Gastroesophageal sphincter (tissue), 4 donors: ENCODE measurements around the gene SYT7. TPM values are rescaled to one million over a fixed set of nuclear protein-coding genes. Genes with fewer than 3 reads are reported as not detected.
A peak's percentile ranks its signal among the peaks of the same experiment; 100 is the strongest.

ENCODE experiments used
- ATAC-seq: fragments of 150-250 bp; one replicate; pipeline ENCODE4 v1.9.1; 2016; ENCODE audit warnings: mild to moderate bottlenecking, moderate library complexity
- H3K27ac ChIP-seq, 4 donors: fragments of 200-600 bp; sonication (generic) in 3 of 4; 1 replicate in 3 of 4; 2 replicates in 1 of 4; pipeline ENCODE4 v1.5.1; 2016 to 2019
- H3K27me3 ChIP-seq: fragments of 200-600 bp; sonication (generic); one replicate; pipeline ENCODE4 v1.5.1; 2019
- H3K36me3 ChIP-seq, 2 donors: fragments of 200-600 bp; sonication (generic); one replicate each; pipeline ENCODE4 v1.5.1; 2019; ENCODE audit warnings: control low read depth in 1 of 2
- H3K4me1 ChIP-seq, 3 donors: fragments of 200-600 bp; sonication (generic); 1 replicate in 2 of 3; 2 replicates in 1 of 3; pipeline ENCODE4 v1.5.1; 2016 to 2019; ENCODE audit warnings: control low read depth in 2 of 3
- H3K4me3 ChIP-seq, 2 donors: fragments of 200-600 bp; sonication (generic); one replicate each; pipeline ENCODE4 v1.5.1; 2019; ENCODE audit warnings: mild to moderate bottlenecking in 1 of 2, moderate library complexity in 1 of 2
- H3K9me3 ChIP-seq, 3 donors: fragments of 200-600 bp; sonication (generic); one replicate each; pipeline ENCODE4 v1.5.1; 2017 to 2019; ENCODE audit warnings: control low read depth in 2 of 3
- EP300 ChIP-seq: sonication (generic); formaldehyde crosslinking; IDR thresholded peaks from one replicate; pipeline ENCODE4 v1.6.1; 2017; ENCODE audit warnings: antibody characterized with exemption, mild to moderate bottlenecking
- POLR2A ChIP-seq, 2 donors: fragments of 450-650 bp; IDR thresholded peaks; one replicate each; pipeline ENCODE4 v1.6.1; 2017; ENCODE audit warnings: antibody characterized with exemption in 2 of 2, mild to moderate bottlenecking in 2 of 2, moderate library complexity in 1 of 2
- POLR2AphosphoS5 ChIP-seq: sonication (generic); formaldehyde crosslinking; IDR thresholded peaks from one replicate; pipeline ENCODE4 v1.6.1; 2017; ENCODE audit warnings: antibody characterized with exemption
- WGBS, 2 donors: methylation state at CpG; one replicate each; pipeline ENCODE4 v1.1.5; 2018; ENCODE audit warnings: low coverage in 1 of 2; 5-methylcytosine and 5-hydroxymethylcytosine counted together
- total RNA-seq, 4 donors: library from RNA; depleted of rRNA; stranded (reverse); fragments of >200 nt; gene quantifications; one replicate each; pipeline ENCODE4 v1.1.0, GENCODE V29; 2016
- TF ChIP-seq, protein P1 (sequence below), 4 experiments: fragments of 200-600 bp in 2 of 4; fragments of 450-650 bp in 2 of 4; sonication (generic) in 1 of 4; IDR thresholded peaks; one replicate each; pipeline ENCODE4 v1.5.1; 2017 to 2019; ENCODE audit warnings: antibody characterized with exemption in 4 of 4, mild to moderate bottlenecking in 2 of 4, moderate library complexity in 2 of 4

Gene SYT7
- total RNA-seq, 4 donors from 2014 or later: 1.8 to 3.7 (median 3.1) TPM

DNA sequence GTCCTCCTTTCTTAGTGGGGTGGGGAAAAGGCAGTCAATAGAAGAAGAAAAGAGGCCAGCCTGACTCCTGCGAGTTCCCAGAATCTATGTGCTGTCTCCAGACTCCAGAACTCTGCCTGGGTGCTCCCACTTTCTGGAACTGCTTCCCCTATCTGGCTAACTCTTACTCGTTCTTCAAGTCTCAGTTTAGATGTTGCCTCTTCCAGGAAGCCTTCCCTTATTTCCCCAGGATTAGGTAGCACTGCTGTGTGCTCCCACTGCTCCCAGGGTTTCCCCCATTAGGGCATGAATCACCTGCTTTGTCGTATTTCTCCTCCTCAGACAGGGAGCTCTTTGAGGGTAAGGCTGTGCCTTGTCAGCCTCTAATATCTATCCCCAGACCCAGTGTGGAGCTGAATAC, 17.5 kb upstream of the SYT7 start:
- Histone ChIP-seq H3K27me3 (peaks cover 74% of the 10 kb centered on the region), H3K4me1 (peaks cover 0 to 46% (median 5%) of the 10 kb centered on the region in 3 donors), H3K27ac (peak overlapping the region in 1 of 4 donors; percentile 71), H3K4me3 (no peak overlapping the region), H3K9me3 (no peaks in the 10 kb centered on the region), H3K36me3 (no peaks in the 10 kb centered on the region)
- TF ChIP-seq POLR2AphosphoS5: no peak
- no peak for TF ChIP-seq POLR2A (IDR thresholded peaks at IDR 0.05)
- WGBS, 2 donors: 38% methylated on average over 3 of the region's 3 CpGs; no CpG with 5 or more reads in 1 of the 2 donors
- no peak for ATAC-seq

DNA sequence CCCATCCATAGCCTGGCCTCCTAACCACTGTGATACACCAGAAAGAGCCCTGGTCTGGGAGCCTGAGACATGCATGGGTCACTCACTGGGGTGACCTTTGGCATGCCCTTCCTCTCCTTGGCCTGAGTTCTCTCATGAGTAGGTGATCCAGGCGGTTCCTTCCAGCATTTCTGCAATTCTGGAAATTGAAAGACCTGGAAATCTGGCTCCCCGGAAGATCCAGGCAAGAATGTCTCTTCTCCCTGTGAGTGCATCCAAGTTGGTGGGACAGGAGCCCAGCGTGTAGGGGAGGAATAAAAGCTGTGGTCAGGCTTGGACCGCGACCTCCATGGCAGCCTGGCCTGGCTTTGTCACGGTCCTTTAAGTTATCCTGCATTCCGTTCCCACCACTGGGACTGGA, 16.1 kb upstream of the SYT7 start:
- TF ChIP-seq, protein P1, sequence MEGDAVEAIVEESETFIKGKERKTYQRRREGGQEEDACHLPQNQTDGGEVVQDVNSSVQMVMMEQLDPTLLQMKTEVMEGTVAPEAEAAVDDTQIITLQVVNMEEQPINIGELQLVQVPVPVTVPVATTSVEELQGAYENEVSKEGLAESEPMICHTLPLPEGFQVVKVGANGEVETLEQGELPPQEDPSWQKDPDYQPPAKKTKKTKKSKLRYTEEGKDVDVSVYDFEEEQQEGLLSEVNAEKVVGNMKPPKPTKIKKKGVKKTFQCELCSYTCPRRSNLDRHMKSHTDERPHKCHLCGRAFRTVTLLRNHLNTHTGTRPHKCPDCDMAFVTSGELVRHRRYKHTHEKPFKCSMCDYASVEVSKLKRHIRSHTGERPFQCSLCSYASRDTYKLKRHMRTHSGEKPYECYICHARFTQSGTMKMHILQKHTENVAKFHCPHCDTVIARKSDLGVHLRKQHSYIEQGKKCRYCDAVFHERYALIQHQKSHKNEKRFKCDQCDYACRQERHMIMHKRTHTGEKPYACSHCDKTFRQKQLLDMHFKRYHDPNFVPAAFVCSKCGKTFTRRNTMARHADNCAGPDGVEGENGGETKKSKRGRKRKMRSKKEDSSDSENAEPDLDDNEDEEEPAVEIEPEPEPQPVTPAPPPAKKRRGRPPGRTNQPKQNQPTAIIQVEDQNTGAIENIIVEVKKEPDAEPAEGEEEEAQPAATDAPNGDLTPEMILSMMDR (IDR thresholded peaks at IDR 0.05): no peak
- TF ChIP-seq EP300 (no peak), POLR2AphosphoS5 (no peak)
- no peak overlapping the region for H3K27ac ChIP-seq

DNA sequence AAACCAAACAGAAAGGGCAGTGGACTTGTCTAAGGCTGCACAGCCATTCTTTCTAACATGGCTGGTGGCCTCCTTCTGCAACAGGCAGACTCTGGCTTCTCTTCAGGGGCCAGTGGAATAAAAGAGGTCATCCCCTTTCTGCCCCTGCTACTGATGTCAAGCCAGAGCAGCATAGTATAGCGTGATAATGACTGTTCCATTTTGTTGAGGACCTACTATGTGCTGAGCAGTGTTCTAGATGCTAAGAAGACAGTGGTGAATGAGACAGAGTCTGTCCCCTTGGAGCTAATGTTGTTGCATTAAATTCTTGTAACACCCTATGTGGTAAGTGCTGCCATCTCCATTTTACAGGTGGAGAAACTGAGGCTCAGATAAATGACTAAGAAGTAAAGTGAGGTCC, 15.7 kb upstream of the SYT7 start:
- 80% methylated on average over 1 of the region's 1 CpG; no CpG with 5 or more reads in 1 of the 2 donors for WGBS, 2 donors
- H3K27ac ChIP-seq: peak overlapping the region in 2 of 4 donors; percentile 19 to 48
- peaks cover 62% of the 10 kb centered on the region for H3K27me3 ChIP-seq
- no peaks in the 10 kb centered on the region for H3K36me3 ChIP-seq
- peaks cover 0 to 44% (median 5%) of the 10 kb centered on the region in 3 donors for H3K4me1 ChIP-seq
- H3K4me3 ChIP-seq: no peak overlapping the region
- no peak for ATAC-seq
- TF ChIP-seq EP300 (no peak), POLR2A (IDR thresholded peaks at IDR 0.05) (no peak), POLR2AphosphoS5 (no peak)
- TF ChIP-seq, protein P1 (IDR thresholded peaks at IDR 0.05): no peak
- H3K9me3 ChIP-seq: no peaks in the 10 kb centered on the region

More for the DNA sequence above, 16.1 kb upstream of the SYT7 start:
- no peaks in the 10 kb centered on the region for H3K36me3 ChIP-seq
- no peak overlapping the region for H3K4me3 ChIP-seq
- H3K9me3 ChIP-seq: no peaks in the 10 kb centered on the region
- H3K4me1 ChIP-seq: peaks cover 0 to 44% (median 5%) of the 10 kb centered on the region in 3 donors
- ATAC-seq: no peak
- 58% methylated on average over 7 of the region's 7 CpGs; no CpG with 5 or more reads in 1 of the 2 donors for WGBS, 2 donors
- H3K27me3 ChIP-seq: peaks cover 62% of the 10 kb centered on the region

GRCh38 chr11:61594907-61595257, 14.0 kb upstream of the SYT7 start:
- H3K27me3 ChIP-seq: peaks cover 58% of the 10 kb centered on the region
- no peak overlapping the region for H3K4me3 ChIP-seq
- no peaks in the 10 kb centered on the region for H3K36me3 ChIP-seq
- TF ChIP-seq, protein P1 (IDR thresholded peaks at IDR 0.05): no peak
- no peak for TF ChIP-seq POLR2AphosphoS5
- TF ChIP-seq POLR2A (IDR thresholded peaks at IDR 0.05): no peak
- H3K27ac ChIP-seq: peak overlapping the region in 2 of 4 donors; percentile 47 to 48
- WGBS, 2 donors: 57% methylated on average over 5 of the region's 5 CpGs; no CpG with 5 or more reads in 1 of the 2 donors
- ATAC-seq: no peak
- H3K4me1 ChIP-seq: peaks cover 0 to 34% (median 5%) of the 10 kb centered on the region in 3 donors
- no peaks in the 10 kb centered on the region for H3K9me3 ChIP-seq

- peaks cover 0 to 29% (median under 1%) of the 10 kb centered on the region in 3 donors for H3K4me1 ChIP-seq
- ATAC-seq: no peak
- H3K36me3 ChIP-seq: no peaks in the 10 kb centered on the region
- WGBS, 2 donors: 92 to 94% methylated on average over 2 of the region's 2 CpGs
- TF ChIP-seq, protein P1 (IDR thresholded peaks at IDR 0.05): no peak
- no peaks in the 10 kb centered on the region for H3K9me3 ChIP-seq
- no peak overlapping the region for H3K4me3 ChIP-seq
- H3K27me3 ChIP-seq: peaks cover 44% of the 10 kb centered on the region
- no peak overlapping the region for H3K27ac ChIP-seq
Observed at GRCh38 chr11:61593151-61593550, 12.3 kb upstream of the SYT7 start.
